Cardiac fibroblast (primary cell): ENCODE results near the gene OR8J1.
"Not testable (repeated sequence)": the region's sequence is repeated elsewhere in the genome, so short reads cannot be mapped to it uniquely, and the experiment has no call there.

Experiments used
- DNase-seq, 2 donors: peaks; one replicate each; pipeline versions ENCODE4 v3.0.0 to v3.0.0-alpha.2; 2010; ENCODE audit warnings: low read depth in 2 of 2
- H3K4me3 ChIP-seq, 2 donors: replicated peaks in 1 of 2; 1 replicate in 1 of 2; 2 replicates in 1 of 2; pipeline ENCODE4 v1.5.1; 2011; ENCODE audit warnings: low read depth in 2 of 2, low read length in 2 of 2, mild to moderate bottlenecking in 2 of 2, moderate library complexity in 1 of 2
- TF ChIP-seq, protein P1 (sequence below): IDR thresholded peaks from one replicate; pipeline ENCODE4 v1.5.1; 2011; ENCODE audit warnings: low read depth, mild to moderate bottlenecking, low read length, inconsistent platforms

The OR8J1 gene

DNA sequence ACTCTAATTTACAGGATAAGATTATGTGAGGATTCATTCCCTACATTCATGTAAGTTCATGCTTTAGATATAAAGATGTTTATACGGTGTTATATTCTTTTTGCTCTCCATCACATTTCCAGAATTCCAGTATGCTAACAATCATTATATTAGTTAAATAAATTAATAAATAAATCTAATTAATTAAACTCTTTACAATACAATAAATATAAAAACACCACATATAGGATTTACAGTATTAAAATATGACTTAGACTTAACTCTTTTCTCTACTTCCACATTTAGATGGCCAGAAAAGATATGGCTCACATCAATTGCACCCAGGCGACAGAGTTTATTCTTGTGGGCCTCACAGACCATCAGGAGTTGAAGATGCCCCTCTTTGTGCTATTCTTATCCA lies 21.2 kb downstream of the OR8J1 start, which contains the start of gene OR8U1:
OR8U1 (plus strand) TSS at position 301 of the 400 bp plus-strand sequence; CDS start at position 301, 0 bp downstream.
- DNase-seq = no peak
- TF ChIP-seq, protein P1, sequence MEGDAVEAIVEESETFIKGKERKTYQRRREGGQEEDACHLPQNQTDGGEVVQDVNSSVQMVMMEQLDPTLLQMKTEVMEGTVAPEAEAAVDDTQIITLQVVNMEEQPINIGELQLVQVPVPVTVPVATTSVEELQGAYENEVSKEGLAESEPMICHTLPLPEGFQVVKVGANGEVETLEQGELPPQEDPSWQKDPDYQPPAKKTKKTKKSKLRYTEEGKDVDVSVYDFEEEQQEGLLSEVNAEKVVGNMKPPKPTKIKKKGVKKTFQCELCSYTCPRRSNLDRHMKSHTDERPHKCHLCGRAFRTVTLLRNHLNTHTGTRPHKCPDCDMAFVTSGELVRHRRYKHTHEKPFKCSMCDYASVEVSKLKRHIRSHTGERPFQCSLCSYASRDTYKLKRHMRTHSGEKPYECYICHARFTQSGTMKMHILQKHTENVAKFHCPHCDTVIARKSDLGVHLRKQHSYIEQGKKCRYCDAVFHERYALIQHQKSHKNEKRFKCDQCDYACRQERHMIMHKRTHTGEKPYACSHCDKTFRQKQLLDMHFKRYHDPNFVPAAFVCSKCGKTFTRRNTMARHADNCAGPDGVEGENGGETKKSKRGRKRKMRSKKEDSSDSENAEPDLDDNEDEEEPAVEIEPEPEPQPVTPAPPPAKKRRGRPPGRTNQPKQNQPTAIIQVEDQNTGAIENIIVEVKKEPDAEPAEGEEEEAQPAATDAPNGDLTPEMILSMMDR = no peak
- H3K4me3 ChIP-seq = no peak within 1 kb of the TSS

DNA sequence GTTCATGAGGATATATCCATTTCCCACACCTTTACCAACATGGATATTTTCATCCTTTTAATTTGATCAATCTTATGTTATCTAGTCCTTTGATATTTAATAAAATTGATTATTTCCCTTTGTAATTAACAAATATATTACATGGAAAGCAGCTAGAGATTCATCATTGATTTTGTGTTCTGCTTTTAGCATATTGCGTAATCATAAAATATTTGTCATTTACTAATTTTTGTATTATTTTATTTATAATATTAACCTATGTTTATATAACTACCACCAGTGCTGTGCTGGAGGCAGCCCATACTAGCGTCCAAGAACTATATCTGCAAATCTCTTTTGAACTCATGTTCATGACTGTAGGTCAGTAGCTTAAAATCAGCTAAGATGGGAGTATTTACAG lies 26.0 kb downstream of the OR8J1 start:
- DNase-seq = no peak
- no peak overlapping the region for H3K4me3 ChIP-seq
- TF ChIP-seq, protein P1 = no peak

DNA sequence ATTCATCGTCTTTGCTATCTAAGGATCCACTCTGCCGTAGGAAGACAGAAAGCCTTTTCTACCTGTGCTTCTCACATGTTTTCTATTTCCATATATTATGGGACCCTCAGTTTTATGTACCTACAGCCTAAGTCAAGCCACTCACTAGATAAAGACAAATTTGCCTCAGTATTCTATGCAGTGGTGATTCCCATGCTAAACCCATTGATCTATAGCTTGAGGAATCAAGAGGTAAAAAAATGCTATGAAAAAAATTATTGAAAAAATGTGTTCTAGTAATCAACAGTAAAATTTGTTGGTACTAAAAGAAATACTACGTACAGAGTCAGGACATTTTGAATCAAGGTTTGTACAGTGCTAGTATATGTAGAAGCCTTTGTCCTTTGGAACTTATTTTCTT lies 40.3 kb downstream of the OR8J1 start:
- no peak for DNase-seq
- H3K4me3 ChIP-seq = no peak overlapping the region
- TF ChIP-seq, protein P1 = no peak

DNA sequence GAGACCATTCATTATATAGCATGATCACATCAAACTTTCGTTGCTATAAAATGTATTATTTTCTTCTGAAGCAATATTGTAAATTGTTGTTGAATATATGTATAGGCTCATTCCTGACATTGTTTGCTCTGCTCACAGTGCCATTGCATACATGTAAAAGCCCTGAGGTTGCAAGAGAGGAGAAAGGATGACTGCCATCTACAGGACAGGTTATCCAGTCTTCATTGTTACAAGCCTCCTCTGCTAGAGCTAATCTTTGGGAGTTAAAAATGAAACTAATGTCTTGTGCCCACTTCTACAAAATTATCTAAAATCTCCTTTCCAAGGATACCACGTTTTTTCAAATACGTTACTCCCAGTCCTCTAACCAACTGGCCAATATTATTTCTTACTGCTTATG lies 42.0 kb downstream of the OR8J1 start:
- DNase-seq = no peak
- TF ChIP-seq, protein P1 = no peak
- no peak overlapping the region for H3K4me3 ChIP-seq

DNA sequence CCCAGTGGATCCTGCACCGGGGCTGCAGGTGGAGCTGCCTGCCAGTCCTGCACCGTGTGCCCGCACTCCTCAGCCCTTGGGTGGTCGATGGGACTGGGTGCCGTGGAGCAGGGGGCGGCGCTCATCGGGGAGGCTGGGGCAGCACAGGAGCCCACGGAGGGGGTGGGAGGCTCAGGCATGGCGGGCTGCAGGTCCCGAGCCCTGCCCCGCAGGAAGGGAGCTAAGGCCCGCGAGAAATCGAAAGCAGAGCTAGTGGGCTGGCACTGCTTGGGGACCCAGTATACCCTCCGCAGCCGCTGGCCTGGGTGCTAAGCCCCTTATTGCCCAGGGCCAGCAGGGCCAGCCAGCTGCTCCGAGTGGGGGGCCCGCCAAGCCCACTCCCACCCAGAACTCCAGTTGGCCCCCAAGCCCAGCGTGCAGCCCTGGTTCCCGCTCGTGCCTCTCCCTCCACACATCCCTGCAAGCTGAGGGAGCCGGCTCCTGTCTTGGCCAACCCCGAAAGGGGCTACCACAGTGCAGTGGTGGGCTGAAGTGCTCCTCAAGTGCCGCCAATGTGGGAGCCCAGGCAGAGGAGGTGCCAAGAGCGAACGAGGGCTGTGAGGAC lies 47.9 kb downstream of the OR8J1 start:
- H3K4me3 ChIP-seq, DNase-seq: not testable (repeated sequence)

DNA sequence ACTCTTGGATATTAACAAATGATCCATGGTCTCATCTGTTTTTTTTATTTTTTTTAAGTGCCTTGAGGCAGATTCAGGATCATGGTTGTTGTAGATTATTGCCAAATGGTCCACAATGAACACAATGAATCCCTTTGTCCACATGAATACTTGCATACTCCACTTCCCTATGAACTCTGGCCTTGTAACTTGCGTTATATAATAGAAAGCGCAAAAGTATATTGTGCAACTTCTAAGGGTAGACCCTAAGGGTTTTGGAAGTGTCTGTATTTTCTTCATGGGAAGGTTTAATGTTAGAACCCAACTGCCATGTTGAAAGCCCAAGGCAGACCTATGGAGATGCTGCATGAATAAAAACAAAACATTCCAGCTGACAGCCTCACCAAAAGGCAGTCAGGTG lies 50.3 kb downstream of the OR8J1 start:
- DNase-seq = no peak
- no peak overlapping the region for H3K4me3 ChIP-seq
- TF ChIP-seq, protein P1 = no peak

DNA sequence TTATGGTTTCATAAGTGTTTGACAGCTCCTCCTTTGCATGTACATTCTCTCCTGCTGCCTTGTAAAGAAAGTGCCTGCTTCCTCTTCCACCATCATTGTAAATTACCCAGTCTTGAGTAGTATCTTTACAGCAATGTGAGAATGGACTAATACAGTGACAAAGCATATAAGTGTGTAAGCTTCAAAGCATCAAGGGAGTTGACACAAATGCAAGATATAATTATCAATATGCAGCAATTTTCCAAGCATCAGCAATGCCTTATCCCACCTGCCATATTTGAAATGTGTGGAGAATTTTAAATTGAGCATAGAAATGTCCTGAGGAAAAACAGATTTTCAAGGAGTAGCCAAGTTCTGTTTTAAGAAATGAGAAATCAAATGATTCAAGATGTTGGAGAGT lies 56.7 kb downstream of the OR8J1 start:
- TF ChIP-seq, protein P1 = no peak

More for the DNA sequence above, 56.7 kb downstream of the OR8J1 start:
- no peak overlapping the region for H3K4me3 ChIP-seq
- DNase-seq = no peak
